ENCODE data around the gene OXNAD1. TPM values are rescaled to one million over a fixed set of nuclear protein-coding genes. Genes with fewer than 3 reads are reported as not detected.
A peak's percentile ranks its signal among the peaks of the same experiment; 100 is the strongest.

The OXNAD1 gene
- total RNA-seq, 2 donors from 2014 or later = 16.1 to 22.4 TPM

GRCh38 chr3:16247282-16248061, 17.5 kb upstream of the OXNAD1 start:
- Histone ChIP-seq H3K27ac (ENCODE audit: low read depth, low read length) (no peak overlapping the region), H3K9ac (ENCODE audit: extremely low read depth, low read length, poor library complexity, severe bottlenecking) (no peak overlapping the region), H3K4me3 (ENCODE audit: low read length) (no peak overlapping the region), H3K27me3 (ENCODE audit: control insufficient read depth, insufficient read depth, low read length, poor library complexity, severe bottlenecking) (no peaks in the 10 kb centered on the region), H3K9me3 (ENCODE audit: control insufficient read depth, low read length) (no peaks in the 10 kb centered on the region), H3K36me3 (ENCODE audit: control insufficient read depth, insufficient read depth, low read length) (no peaks in the 10 kb centered on the region), H3K4me1 (ENCODE audit: control insufficient read depth, insufficient read depth, low read length) (no peaks in the 10 kb centered on the region)
- no peak overlapping the region for H3K27ac Mint-ChIP-seq
- no peak overlapping the region for H3K4me3 Mint-ChIP-seq
- H3K27me3 Mint-ChIP-seq (ENCODE audit: insufficient read depth) = no peaks in the 10 kb centered on the region
- DNase-seq = peak; percentile 91
- 44 to 52% methylated on average over 13 to 16 of the region's 17 CpGs for WGBS, 2 experiments (ENCODE audit: insufficient coverage in 1 of 2, insufficient read length in 1 of 2)
- H3K9me3 Mint-ChIP-seq = no peaks in the 10 kb centered on the region
- H3K36me3 Mint-ChIP-seq (ENCODE audit: low read depth) = no peaks in the 10 kb centered on the region
- no peaks in the 10 kb centered on the region for H3K4me1 Mint-ChIP-seq
- TF ChIP-seq CTCF (conservative IDR thresholded peaks at IDR 0.05) = peak; percentile 97

GRCh38 chr3:16248556-16248955, 16.5 kb upstream of the OXNAD1 start:
- Histone ChIP-seq H3K4me1 (ENCODE audit: control insufficient read depth, insufficient read depth, low read length) (no peaks in the 10 kb centered on the region), H3K4me3 (ENCODE audit: low read length) (no peak overlapping the region), H3K27ac (ENCODE audit: low read depth, low read length) (no peak overlapping the region), H3K27me3 (ENCODE audit: control insufficient read depth, insufficient read depth, low read length, poor library complexity, severe bottlenecking) (no peaks in the 10 kb centered on the region), H3K36me3 (ENCODE audit: control insufficient read depth, insufficient read depth, low read length) (no peaks in the 10 kb centered on the region), H3K9ac (ENCODE audit: extremely low read depth, low read length, poor library complexity, severe bottlenecking) (no peak overlapping the region), H3K9me3 (ENCODE audit: control insufficient read depth, low read length) (no peaks in the 10 kb centered on the region)
- Mint-ChIP-seq H3K4me3 (no peak overlapping the region), H3K27me3 (ENCODE audit: insufficient read depth) (no peaks in the 10 kb centered on the region), H3K9me3 (no peaks in the 10 kb centered on the region), H3K27ac (no peak overlapping the region), H3K4me1 (no peaks in the 10 kb centered on the region), H3K36me3 (ENCODE audit: low read depth) (no peaks in the 10 kb centered on the region)
- DNase-seq = no peak
- 80 to 89% methylated on average over 2 to 5 of the region's 5 CpGs for WGBS, 2 experiments (ENCODE audit: insufficient coverage in 1 of 2, insufficient read length in 1 of 2)
- no peak for TF ChIP-seq CTCF (conservative IDR thresholded peaks at IDR 0.05)

GRCh38 chr3:16249336-16249735, 15.7 kb upstream of the OXNAD1 start:
- H3K9me3 Mint-ChIP-seq = no peaks in the 10 kb centered on the region
- Histone ChIP-seq H3K9ac (ENCODE audit: extremely low read depth, low read length, poor library complexity, severe bottlenecking) (no peak overlapping the region), H3K4me1 (ENCODE audit: control insufficient read depth, insufficient read depth, low read length) (no peaks in the 10 kb centered on the region), H3K36me3 (ENCODE audit: control insufficient read depth, insufficient read depth, low read length) (no peaks in the 10 kb centered on the region), H3K27ac (ENCODE audit: low read depth, low read length) (no peak overlapping the region), H3K4me3 (ENCODE audit: low read length) (no peak overlapping the region), H3K27me3 (ENCODE audit: control insufficient read depth, insufficient read depth, low read length, poor library complexity, severe bottlenecking) (no peaks in the 10 kb centered on the region), H3K9me3 (ENCODE audit: control insufficient read depth, low read length) (no peaks in the 10 kb centered on the region)
- WGBS, 2 experiments (ENCODE audit: insufficient coverage in 1 of 2, insufficient read length in 1 of 2) = 37% methylated on average over 3 of the region's 3 CpGs; no CpG with 5 or more reads in 1 of the 2 experiments
- TF ChIP-seq CTCF (conservative IDR thresholded peaks at IDR 0.05) = peak; percentile 83
- peak; percentile 85 for DNase-seq
- no peak overlapping the region for H3K27ac Mint-ChIP-seq
- no peaks in the 10 kb centered on the region for H3K4me1 Mint-ChIP-seq
- no peaks in the 10 kb centered on the region for H3K36me3 Mint-ChIP-seq (ENCODE audit: low read depth)
- no peaks in the 10 kb centered on the region for H3K27me3 Mint-ChIP-seq (ENCODE audit: insufficient read depth)
- H3K4me3 Mint-ChIP-seq = no peak overlapping the region
